ENCODE results near the gene CADPS. TPM values are rescaled to one million over a fixed set of nuclear protein-coding genes. Genes with fewer than 3 reads are reported as not detected.
A peak's percentile ranks its signal among the peaks of the same experiment; 100 is the strongest.

The CADPS gene
- total and polyA plus RNA-seq, 4 donors, result 0.13 to 0.99 (median 0.75) TPM; not detected in 1

GRCh38 chr3:62451211-62451887 lies 423.9 kb downstream of the CADPS start:
- no peaks in the 10 kb centered on the region for H3K27me3 ChIP-seq (ENCODE audit: control insufficient read depth in 1 of 2, insufficient read depth in 2 of 2, low read length in 1 of 2)
- DNase-seq, result no peak
- no peak overlapping the region for H3K27ac ChIP-seq (ENCODE audit: low read depth in 1 of 2, low read length in 2 of 2)
- WGBS, 2 donors, result 81 to 83% methylated on average over 8 of the region's 8 CpGs
- H3K4me1 ChIP-seq (ENCODE audit: control insufficient read depth in 1 of 2, insufficient read depth in 2 of 2, low read length in 2 of 2), result no peaks in the 10 kb centered on the region
- peaks cover 1% of the 10 kb centered on the region for H3K9me3 ChIP-seq (ENCODE audit: control insufficient read depth, low read length)
- H3K36me3 ChIP-seq (ENCODE audit: control insufficient read depth in 1 of 2, insufficient read depth in 2 of 2, low read length in 1 of 2), result no peaks in the 10 kb centered on the region
- ATAC-seq (ENCODE audit: low FRiP score), result no peak
- H3K4me3 ChIP-seq (ENCODE audit: low read length in 2 of 2), result no peak overlapping the region
- intact Hi-C loops (cut with DNase I), result no loop called here

- ATAC-seq (ENCODE audit: low FRiP score) (no peak), DNase-seq (no peak)
- no peaks in the 10 kb centered on the region for H3K4me1 ChIP-seq (ENCODE audit: control insufficient read depth in 1 of 2, insufficient read depth in 2 of 2, low read length in 2 of 2)
- H3K36me3 ChIP-seq (ENCODE audit: control insufficient read depth in 1 of 2, insufficient read depth in 2 of 2, low read length in 1 of 2), result no peaks in the 10 kb centered on the region
- no peaks in the 10 kb centered on the region for H3K27me3 ChIP-seq (ENCODE audit: control insufficient read depth in 1 of 2, insufficient read depth in 2 of 2, low read length in 1 of 2)
- no peak overlapping the region for H3K4me3 ChIP-seq (ENCODE audit: low read length in 2 of 2)
- intact Hi-C loops (cut with DNase I), result no loop called here
- no peak overlapping the region for H3K27ac ChIP-seq (ENCODE audit: low read depth in 1 of 2, low read length in 2 of 2)
- peaks cover 3% of the 10 kb centered on the region for H3K9me3 ChIP-seq (ENCODE audit: control insufficient read depth, low read length)
- WGBS, 2 donors, result 84 to 86% methylated on average over 5 of the region's 5 CpGs
These were observed 428.8 kb downstream of the CADPS start for GRCh38 chr3:62446337-62446940.

- Histone ChIP-seq H3K27ac (ENCODE audit: low read depth in 1 of 2, low read length in 2 of 2) (no peak overlapping the region), H3K4me3 (ENCODE audit: low read length in 2 of 2) (peak overlapping the region in 1 of 2 donors; percentile 14), H3K4me1 (ENCODE audit: control insufficient read depth in 1 of 2, insufficient read depth in 2 of 2, low read length in 2 of 2) (no peaks in the 10 kb centered on the region), H3K36me3 (ENCODE audit: control insufficient read depth in 1 of 2, insufficient read depth in 2 of 2, low read length in 1 of 2) (no peaks in the 10 kb centered on the region), H3K27me3 (ENCODE audit: control insufficient read depth in 1 of 2, insufficient read depth in 2 of 2, low read length in 1 of 2) (no peaks in the 10 kb centered on the region), H3K9me3 (ENCODE audit: control insufficient read depth, low read length) (peaks cover 3% of the 10 kb centered on the region)
- WGBS, 2 donors, result 10 to 22% methylated on average over 1 of the region's 1 CpG
- intact Hi-C loops (cut with DNase I), result no loop called here
- DNase-seq (no peak), ATAC-seq (ENCODE audit: low FRiP score) (no peak)
These were observed 429.9 kb downstream of the CADPS start for GRCh38 chr3:62445275-62445674.

GRCh38 chr3:62439978-62440377 lies 435.2 kb downstream of the CADPS start:
- no peak overlapping the region for H3K27ac ChIP-seq (ENCODE audit: low read depth in 1 of 2, low read length in 2 of 2)
- ATAC-seq (ENCODE audit: low FRiP score), result no peak
- intact Hi-C loops (cut with DNase I), result no loop called here
- no peaks in the 10 kb centered on the region for H3K36me3 ChIP-seq (ENCODE audit: control insufficient read depth in 1 of 2, insufficient read depth in 2 of 2, low read length in 1 of 2)
- H3K9me3 ChIP-seq (ENCODE audit: control insufficient read depth, low read length), result peaks cover 2% of the 10 kb centered on the region
- DNase-seq, result no peak
- H3K4me3 ChIP-seq (ENCODE audit: low read length in 2 of 2), result no peak overlapping the region
- no peaks in the 10 kb centered on the region for H3K27me3 ChIP-seq (ENCODE audit: control insufficient read depth in 1 of 2, insufficient read depth in 2 of 2, low read length in 1 of 2)
- H3K4me1 ChIP-seq (ENCODE audit: control insufficient read depth in 1 of 2, insufficient read depth in 2 of 2, low read length in 2 of 2), result no peaks in the 10 kb centered on the region

- ATAC-seq (ENCODE audit: low FRiP score) (no peak), DNase-seq (no peak)
- Histone ChIP-seq H3K9me3 (ENCODE audit: control insufficient read depth, low read length) (peaks cover 2% of the 10 kb centered on the region), H3K4me1 (ENCODE audit: control insufficient read depth in 1 of 2, insufficient read depth in 2 of 2, low read length in 2 of 2) (no peaks in the 10 kb centered on the region), H3K27me3 (ENCODE audit: control insufficient read depth in 1 of 2, insufficient read depth in 2 of 2, low read length in 1 of 2) (no peaks in the 10 kb centered on the region), H3K36me3 (ENCODE audit: control insufficient read depth in 1 of 2, insufficient read depth in 2 of 2, low read length in 1 of 2) (no peaks in the 10 kb centered on the region), H3K27ac (ENCODE audit: low read depth in 1 of 2, low read length in 2 of 2) (no peak overlapping the region), H3K4me3 (ENCODE audit: low read length in 2 of 2) (no peak overlapping the region)
- intact Hi-C loops (cut with DNase I), result no loop called here
- WGBS, 2 donors, result 69 to 78% methylated on average over 5 of the region's 5 CpGs
These were observed 435.9 kb downstream of the CADPS start for GRCh38 chr3:62439176-62439813.

- no peak overlapping the region for H3K4me3 ChIP-seq (ENCODE audit: low read length in 2 of 2)
- no peaks in the 10 kb centered on the region for H3K4me1 ChIP-seq (ENCODE audit: control insufficient read depth in 1 of 2, insufficient read depth in 2 of 2, low read length in 2 of 2)
- no peaks in the 10 kb centered on the region for H3K27me3 ChIP-seq (ENCODE audit: control insufficient read depth in 1 of 2, insufficient read depth in 2 of 2, low read length in 1 of 2)
- DNase-seq (no peak), ATAC-seq (ENCODE audit: low FRiP score) (no peak)
- no peak overlapping the region for H3K27ac ChIP-seq (ENCODE audit: low read depth in 1 of 2, low read length in 2 of 2)
- H3K9me3 ChIP-seq (ENCODE audit: control insufficient read depth, low read length), result no peaks in the 10 kb centered on the region
- no peaks in the 10 kb centered on the region for H3K36me3 ChIP-seq (ENCODE audit: control insufficient read depth in 1 of 2, insufficient read depth in 2 of 2, low read length in 1 of 2)
- intact Hi-C loops (cut with DNase I), result no loop called here
- WGBS, 2 donors, result 40 to 44% methylated on average over 7 of the region's 7 CpGs
These were observed 438.4 kb downstream of the CADPS start for GRCh38 chr3:62436785-62437184.

GRCh38 chr3:62433396-62433795 lies 441.8 kb downstream of the CADPS start:
- Histone ChIP-seq H3K36me3 (ENCODE audit: control insufficient read depth in 1 of 2, insufficient read depth in 2 of 2, low read length in 1 of 2) (no peaks in the 10 kb centered on the region), H3K4me1 (ENCODE audit: control insufficient read depth in 1 of 2, insufficient read depth in 2 of 2, low read length in 2 of 2) (no peaks in the 10 kb centered on the region), H3K4me3 (ENCODE audit: low read length in 2 of 2) (no peak overlapping the region), H3K27me3 (ENCODE audit: control insufficient read depth in 1 of 2, insufficient read depth in 2 of 2, low read length in 1 of 2) (no peaks in the 10 kb centered on the region), H3K9me3 (ENCODE audit: control insufficient read depth, low read length) (no peaks in the 10 kb centered on the region), H3K27ac (ENCODE audit: low read depth in 1 of 2, low read length in 2 of 2) (no peak overlapping the region)
- intact Hi-C loops (cut with DNase I), result no loop called here
- 80 to 86% methylated on average over 8 of the region's 8 CpGs for WGBS, 2 donors
- no peak for DNase-seq
- no peak for ATAC-seq (ENCODE audit: low FRiP score)

- no peak overlapping the region for H3K4me3 ChIP-seq (ENCODE audit: low read length in 2 of 2)
- H3K36me3 ChIP-seq (ENCODE audit: control insufficient read depth in 1 of 2, insufficient read depth in 2 of 2, low read length in 1 of 2), result no peaks in the 10 kb centered on the region
- no peaks in the 10 kb centered on the region for H3K27me3 ChIP-seq (ENCODE audit: control insufficient read depth in 1 of 2, insufficient read depth in 2 of 2, low read length in 1 of 2)
- ATAC-seq (ENCODE audit: low FRiP score) (no peak), DNase-seq (no peak)
- intact Hi-C loops (cut with DNase I), result no loop called here
- no peaks in the 10 kb centered on the region for H3K9me3 ChIP-seq (ENCODE audit: control insufficient read depth, low read length)
- H3K4me1 ChIP-seq (ENCODE audit: control insufficient read depth in 1 of 2, insufficient read depth in 2 of 2, low read length in 2 of 2), result no peaks in the 10 kb centered on the region
- no peak overlapping the region for H3K27ac ChIP-seq (ENCODE audit: low read depth in 1 of 2, low read length in 2 of 2)
- 36 to 49% methylated on average over 10 of the region's 10 CpGs for WGBS, 2 donors
These were observed 454.0 kb downstream of the CADPS start for GRCh38 chr3:62421207-62421606.

- H3K4me3 ChIP-seq (ENCODE audit: low read length in 2 of 2), result no peak overlapping the region
- intact Hi-C loops (cut with DNase I), result no loop called here
- H3K27me3 ChIP-seq (ENCODE audit: control insufficient read depth in 1 of 2, insufficient read depth in 2 of 2, low read length in 1 of 2), result no peaks in the 10 kb centered on the region
- no peaks in the 10 kb centered on the region for H3K9me3 ChIP-seq (ENCODE audit: control insufficient read depth, low read length)
- H3K4me1 ChIP-seq (ENCODE audit: control insufficient read depth in 1 of 2, insufficient read depth in 2 of 2, low read length in 2 of 2), result no peaks in the 10 kb centered on the region
- H3K27ac ChIP-seq (ENCODE audit: low read depth in 1 of 2, low read length in 2 of 2), result no peak overlapping the region
- no peak for DNase-seq
- H3K36me3 ChIP-seq (ENCODE audit: control insufficient read depth in 1 of 2, insufficient read depth in 2 of 2, low read length in 1 of 2), result no peaks in the 10 kb centered on the region
- no peak for ATAC-seq (ENCODE audit: low FRiP score)
- WGBS, 2 donors, result 37 to 43% methylated on average over 3 of the region's 3 CpGs
These were observed 459.1 kb downstream of the CADPS start for GRCh38 chr3:62416144-62416543.

Data from aorta (tissue), 5 donors.